Measurements from ENCODE around the gene ZNF654. TPM values are rescaled to one million over a fixed set of nuclear protein-coding genes. Genes with fewer than 3 reads are reported as not detected.

ZNF654 gene
- total and polyA plus RNA-seq, 2 donors (not counting 1 experiment from before 2014, with no cell fraction given): 4.0 to 19.5 TPM

- H3K4me3 ChIP-seq (ENCODE audit: control extremely low read depth in 1 of 5, extremely low read depth in 1 of 5, insufficient read depth in 1 of 5, low read depth in 2 of 5, low read length in 4 of 5): no peak overlapping the region
- H3K27ac Mint-ChIP-seq: no peak overlapping the region
- peaks cover 4% of the 10 kb centered on the region for H3K4me1 Mint-ChIP-seq
- no peak overlapping the region for H3K27ac ChIP-seq (ENCODE audit: low read length in 2 of 2)
- H3K9ac ChIP-seq (ENCODE audit: low read length): no peak overlapping the region
- H3K4me3 Mint-ChIP-seq: no peak overlapping the region
- H3K9me3 ChIP-seq (ENCODE audit: control extremely low read depth in 1 of 3, control insufficient read depth in 2 of 3, insufficient read depth in 1 of 3, low read length in 2 of 3): no peaks in the 10 kb centered on the region
- ChIA-PET POLR2A (no interaction called here), CTCF (interaction anchor here (1.1 to 3.7 kb wide), 17 partner anchors 9 to 814 kb away, joined by 3 to 39 read pairs (median 7); no protein-coding TSS in a partner anchor)
- no peaks in the 10 kb centered on the region for H4K20me1 ChIP-seq (ENCODE audit: control insufficient read depth, insufficient read depth, low read length, poor library complexity, severe bottlenecking)
- ATAC-seq (ENCODE audit: low read depth): no peak
- no peak for TF ChIP-seq EZH2 (IDR thresholded peaks at IDR 0.05; ENCODE audit: borderline replicate concordance, insufficient read depth, low read depth, low read length, poor library complexity, severe bottlenecking)
- no peak for TF ChIP-seq CTCF (IDR thresholded peaks at IDR 0.05)
- peaks cover 16% of the 10 kb centered on the region for H3K79me2 ChIP-seq (ENCODE audit: control insufficient read depth, insufficient read depth, low read length)
- no peaks in the 10 kb centered on the region for H3K27me3 ChIP-seq (replicated peaks in 1 of 4; ENCODE audit: control extremely low read depth in 1 of 4, control insufficient read depth in 3 of 4, insufficient read depth in 4 of 4, low read length in 3 of 4)
- no CpG with 5 or more reads among the region's 1 CpG for WGBS (ENCODE audit: insufficient coverage)
- peaks cover 2 to 21% of the 10 kb centered on the region in 2 experiments for H3K36me3 ChIP-seq (replicated peaks in 1 of 2; ENCODE audit: control extremely low read depth in 1 of 2, control insufficient read depth in 1 of 2, extremely low read depth in 1 of 2, insufficient read depth in 2 of 2, low read length in 1 of 2)
- no peak for DNase-seq
- no peaks in the 10 kb centered on the region for H3K9me3 Mint-ChIP-seq (ENCODE audit: insufficient read depth)
- no peaks in the 10 kb centered on the region for H3K4me1 ChIP-seq (ENCODE audit: control insufficient read depth in 2 of 2, insufficient read depth in 2 of 2, low read length in 2 of 2)
- no peak overlapping the region for H2AFZ ChIP-seq (ENCODE audit: insufficient read depth, low read depth, low read length, poor library complexity, severe bottlenecking)
- H3K27me3 Mint-ChIP-seq: no peaks in the 10 kb centered on the region
- no peak overlapping the region for H3K4me2 ChIP-seq (replicated peaks; ENCODE audit: low read depth, low read length, poor library complexity, severe bottlenecking)
- intact Hi-C loops (cut with micrococcal nuclease): loop anchor here (2.0 to 5.0 kb wide), 4 partner anchors 35 to 815 kb away; partner anchors contain the start of gene C3orf38
Observed at GRCh38 chr3:88112289-88112688, 53.2 kb downstream of the ZNF654 start.

GRCh38 chr3:88113311-88114162 is 54.5 kb downstream of the ZNF654 start:
- no CpG with 5 or more reads among the region's 5 CpGs for WGBS (ENCODE audit: insufficient coverage)
- peak overlapping the region; percentile 22 for H3K27ac Mint-ChIP-seq
- H3K9me3 Mint-ChIP-seq (ENCODE audit: insufficient read depth): peaks cover 2% of the 10 kb centered on the region
- intact Hi-C loops (cut with micrococcal nuclease): loop anchor here (1.0 to 5.0 kb wide), 6 partner anchors 34 to 816 kb away; partner anchors contain the start of gene C3orf38
- ATAC-seq (ENCODE audit: low read depth) (peak; percentile 84), DNase-seq (peak; percentile 75)
- ChIA-PET POLR2A (interaction anchor here (0.6 kb wide), 1 partner anchor 10 kb away, joined by 3 read pairs; no protein-coding TSS in a partner anchor), CTCF (interaction anchor here (0.6 to 3.7 kb wide), 36 partner anchors 8 to 815 kb away, joined by 3 to 39 read pairs (median 4); partner anchors contain the start of genes C3orf38, CGGBP1 and ZNF654)
- peaks cover 8% of the 10 kb centered on the region for H3K4me1 Mint-ChIP-seq
- Histone ChIP-seq H3K27ac (ENCODE audit: low read length in 2 of 2) (no peak overlapping the region), H3K9ac (ENCODE audit: low read length) (no peak overlapping the region), H3K4me1 (ENCODE audit: control insufficient read depth in 2 of 2, insufficient read depth in 2 of 2, low read length in 2 of 2) (no peaks in the 10 kb centered on the region), H2AFZ (ENCODE audit: insufficient read depth, low read depth, low read length, poor library complexity, severe bottlenecking) (no peak overlapping the region), H3K4me2 (replicated peaks; ENCODE audit: low read depth, low read length, poor library complexity, severe bottlenecking) (no peak overlapping the region), H4K20me1 (ENCODE audit: control insufficient read depth, insufficient read depth, low read length, poor library complexity, severe bottlenecking) (no peaks in the 10 kb centered on the region), H3K27me3 (replicated peaks in 1 of 4; ENCODE audit: control extremely low read depth in 1 of 4, control insufficient read depth in 3 of 4, insufficient read depth in 4 of 4, low read length in 3 of 4) (no peaks in the 10 kb centered on the region), H3K36me3 (replicated peaks in 1 of 2; ENCODE audit: control extremely low read depth in 1 of 2, control insufficient read depth in 1 of 2, extremely low read depth in 1 of 2, insufficient read depth in 2 of 2, low read length in 1 of 2) (peaks cover 0 to 26% of the 10 kb centered on the region in 2 experiments), H3K79me2 (ENCODE audit: control insufficient read depth, insufficient read depth, low read length) (peaks cover 20% of the 10 kb centered on the region), H3K9me3 (ENCODE audit: control extremely low read depth in 1 of 3, control insufficient read depth in 2 of 3, insufficient read depth in 1 of 3, low read length in 2 of 3) (no peaks in the 10 kb centered on the region), H3K4me3 (ENCODE audit: control extremely low read depth in 1 of 5, extremely low read depth in 1 of 5, insufficient read depth in 1 of 5, low read depth in 2 of 5, low read length in 4 of 5) (no peak overlapping the region)
- no peak for TF ChIP-seq EZH2 (IDR thresholded peaks at IDR 0.05; ENCODE audit: borderline replicate concordance, insufficient read depth, low read depth, low read length, poor library complexity, severe bottlenecking)
- peak; percentile 87 for TF ChIP-seq CTCF (IDR thresholded peaks at IDR 0.05)
- H3K27me3 Mint-ChIP-seq: no peaks in the 10 kb centered on the region
- no peak overlapping the region for H3K4me3 Mint-ChIP-seq
